Liver (tissue), 9 donors: ENCODE measurements around the gene FILIP1L. TPM values are rescaled to one million over a fixed set of nuclear protein-coding genes. Genes with fewer than 3 reads are reported as not detected.

Experiments used
- DNase-seq: peaks from one replicate; pipeline ENCODE4 v3.0.0-alpha.2; 2017; ENCODE audit warnings: low spot score
- H3K27ac ChIP-seq, 2 donors: one replicate each; pipeline ENCODE4 v1.7.0; 2013; ENCODE audit warnings: inconsistent platforms in 2 of 2, low read length in 2 of 2, control low read depth in 1 of 2, low read depth in 1 of 2, mild to moderate bottlenecking in 1 of 2
- H3K27me3 ChIP-seq, 4 donors: one replicate each; pipeline versions ENCODE4 v1.6.1 to v1.7.0; 2013; ENCODE audit warnings: low read length in 3 of 4, inconsistent platforms in 1 of 4, mild to moderate bottlenecking in 1 of 4, moderate library complexity in 1 of 4; ENCODE audit not compliant: control insufficient read depth in 4 of 4, insufficient read depth in 4 of 4
- H3K36me3 ChIP-seq, 4 donors: one replicate each; pipeline versions ENCODE4 v1.6.1 to v1.7.0; 2013; ENCODE audit warnings: low read length in 3 of 4, mild to moderate bottlenecking in 3 of 4, low read depth in 1 of 4, moderate library complexity in 1 of 4; ENCODE audit not compliant: control insufficient read depth in 4 of 4, insufficient read depth in 3 of 4
- H3K4me1 ChIP-seq, 4 donors: one replicate each; pipeline versions ENCODE4 v1.6.1 to v1.7.0; 2013; ENCODE audit warnings: low read length in 3 of 4, mild to moderate bottlenecking in 3 of 4, moderate library complexity in 1 of 4; ENCODE audit not compliant: control insufficient read depth in 4 of 4, insufficient read depth in 4 of 4
- H3K4me3 ChIP-seq, 3 donors: one replicate each; pipeline versions ENCODE4 v1.6.1 to v1.7.0; 2013; ENCODE audit warnings: low read length in 3 of 3, control low read depth in 1 of 3, low read depth in 1 of 3, mild to moderate bottlenecking in 1 of 3
- H3K9ac ChIP-seq, 2 donors: one replicate each; pipeline ENCODE4 v1.7.0; 2013; ENCODE audit warnings: low read length in 2 of 2, mild to moderate bottlenecking in 2 of 2, moderate library complexity in 2 of 2, control low read depth in 1 of 2, low read depth in 1 of 2
- H3K9me3 ChIP-seq, 4 donors: one replicate each; pipeline versions ENCODE4 v1.6.1 to v1.7.0; 2013; ENCODE audit warnings: low read length in 3 of 4; ENCODE audit not compliant: control insufficient read depth in 4 of 4
- EGR1 ChIP-seq, 2 donors: IDR thresholded peaks; 2 replicates each; pipeline ENCODE4 v1.6.1; 2016 to 2018; ENCODE audit warnings: antibody characterized with exemption in 2 of 2, low read depth in 2 of 2
- FOXA1 ChIP-seq: IDR thresholded peaks from 2 replicates; pipeline ENCODE4 v1.6.1; 2016; ENCODE audit warnings: antibody characterized with exemption
- FOXA2 ChIP-seq: IDR thresholded peaks from 2 replicates; pipeline ENCODE4 v1.6.1; 2016; ENCODE audit warnings: antibody characterized with exemption
- GABPA ChIP-seq, 2 donors: IDR thresholded peaks in 1 of 2; conservative IDR thresholded peaks in 1 of 2; 2 replicates each; pipeline ENCODE4 v1.6.1; 2016; ENCODE audit warnings: antibody characterized with exemption in 2 of 2, mild to moderate bottlenecking in 1 of 2, moderate library complexity in 1 of 2
- HNF4A ChIP-seq, 2 donors: conservative IDR thresholded peaks; 2 replicates each; pipeline ENCODE4 v1.6.1; 2016; ENCODE audit warnings: antibody characterized with exemption in 2 of 2, mild to moderate bottlenecking in 2 of 2
- HNF4G ChIP-seq: IDR thresholded peaks from 2 replicates; pipeline ENCODE4 v1.6.1; 2016; ENCODE audit warnings: antibody characterized with exemption
- JUND ChIP-seq, 2 donors: IDR thresholded peaks; 2 replicates each; pipeline ENCODE4 v1.6.1; 2016; ENCODE audit warnings: antibody characterized with exemption in 2 of 2
- RAD21 ChIP-seq, 2 donors: IDR thresholded peaks; 2 replicates each; pipeline ENCODE4 v1.6.1; 2016; ENCODE audit warnings: antibody characterized with exemption in 2 of 2, mild to moderate bottlenecking in 2 of 2
- RXRA ChIP-seq, 2 donors: IDR thresholded peaks; 2 replicates each; pipeline ENCODE4 v1.6.1; 2017 to 2018; ENCODE audit warnings: antibody characterized with exemption in 2 of 2, mild to moderate bottlenecking in 1 of 2
- SP1 ChIP-seq: IDR thresholded peaks from 2 replicates; pipeline ENCODE4 v1.6.1; 2018; ENCODE audit warnings: antibody characterized with exemption, mild to moderate bottlenecking
- TAF1 ChIP-seq: conservative IDR thresholded peaks from 2 replicates; pipeline ENCODE4 v1.6.1; 2016; ENCODE audit warnings: antibody characterized with exemption, mild to moderate bottlenecking
- YY1 ChIP-seq: IDR thresholded peaks from 2 replicates; pipeline ENCODE4 v1.6.1; 2016; ENCODE audit warnings: antibody characterized with exemption, mild to moderate bottlenecking
- WGBS: extraction: QIAGEN DNeasy Blood & Tissue Kit; methylation state at CpG from one replicate; pipeline ENCODE4 v1.1.7; 2013; 5-methylcytosine and 5-hydroxymethylcytosine counted together
- polyA plus RNA-seq, 2 donors: library from polyadenylated mRNA; stranded (reverse) in 1 of 2; unstranded in 1 of 2; fragments of 200-250 nt in 1 of 2; fragments of >200 nt in 1 of 2; fragmentation: Nextera tagmentation in 1 of 2; extraction: Ambion mirVana in 1 of 2; gene quantifications; one replicate each; pipeline versions ENCODE4 v1.2.1 to v1.2.3, GENCODE V29; 2013 to 2015
- total RNA-seq, 2 donors: library from RNA; depleted of rRNA; stranded (reverse); fragments of >200 nt; gene quantifications; one replicate each; pipeline ENCODE4 v1.2.3, GENCODE V29; 2014
- TF ChIP-seq, protein P1 (sequence below): IDR thresholded peaks from 2 replicates; pipeline ENCODE4 v1.6.1; 2016; ENCODE audit warnings: antibody characterized with exemption
- TF ChIP-seq, protein P2 (sequence below): fragments of 150-350 bp; IDR thresholded peaks from 2 replicates; pipeline ENCODE4 v1.5.1; 2017; ENCODE audit warnings: improper control_type of control experiment, low read depth, low read length; ENCODE audit not compliant: missing input control
- TF ChIP-seq, protein P3 (sequence below): IDR thresholded peaks from 2 replicates; pipeline ENCODE4 v1.6.1; 2016; ENCODE audit warnings: antibody characterized with exemption, mild to moderate bottlenecking
- TF ChIP-seq, protein P4 (sequence below): IDR thresholded peaks from 2 replicates; pipeline ENCODE4 v1.6.1; 2016; ENCODE audit warnings: antibody characterized with exemption
- TF ChIP-seq, protein P5 (sequence below): IDR thresholded peaks from 2 replicates; pipeline ENCODE4 v1.6.1; 2016; ENCODE audit warnings: antibody characterized with exemption
- donor health status: healthy.
- donor health status: healthy.
- donor health status: healthy.
- donor health status: healthy.
- donor health status: healthy.

FILIP1L gene
- total and polyA plus RNA-seq, 4 donors: 1.4 to 6.5 (median 1.9) TPM

DNA sequence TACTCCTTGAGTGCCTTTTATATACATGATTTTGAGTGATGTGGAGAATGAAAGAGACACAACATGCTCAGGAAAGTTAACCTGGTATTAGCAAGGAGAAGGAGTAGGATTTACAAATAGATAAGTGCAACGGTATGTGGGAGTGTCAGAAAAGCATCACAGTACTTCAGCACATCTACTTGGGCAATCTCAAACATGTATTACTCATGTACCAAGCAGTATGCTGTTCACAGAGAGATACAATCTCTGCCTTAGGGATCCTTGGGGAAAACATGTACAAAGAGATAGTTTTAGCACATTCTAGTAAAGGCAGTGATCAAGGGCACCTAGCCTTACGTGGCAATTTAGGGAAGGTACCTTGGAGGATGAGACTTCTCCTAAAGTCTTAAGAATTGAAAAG, 146.5 kb downstream of the FILIP1L start:
- TF ChIP-seq YY1 (no peak), TAF1 (no peak), JUND (IDR thresholded peaks at IDR 0.05) (no peak), RAD21 (IDR thresholded peaks at IDR 0.05) (no peak), GABPA (IDR thresholded peaks at IDR 0.05 in 1 of 2, conservative IDR thresholded peaks at IDR 0.05 in 1 of 2) (no peak), SP1 (no peak), EGR1 (IDR thresholded peaks at IDR 0.05; ENCODE audit: low read depth in 2 of 2) (no peak), HNF4A (conservative IDR thresholded peaks at IDR 0.05) (no peak), FOXA2 (no peak), HNF4G (no peak), FOXA1 (no peak), RXRA (IDR thresholded peaks at IDR 0.05) (no peak)
- TF ChIP-seq, protein P1, sequence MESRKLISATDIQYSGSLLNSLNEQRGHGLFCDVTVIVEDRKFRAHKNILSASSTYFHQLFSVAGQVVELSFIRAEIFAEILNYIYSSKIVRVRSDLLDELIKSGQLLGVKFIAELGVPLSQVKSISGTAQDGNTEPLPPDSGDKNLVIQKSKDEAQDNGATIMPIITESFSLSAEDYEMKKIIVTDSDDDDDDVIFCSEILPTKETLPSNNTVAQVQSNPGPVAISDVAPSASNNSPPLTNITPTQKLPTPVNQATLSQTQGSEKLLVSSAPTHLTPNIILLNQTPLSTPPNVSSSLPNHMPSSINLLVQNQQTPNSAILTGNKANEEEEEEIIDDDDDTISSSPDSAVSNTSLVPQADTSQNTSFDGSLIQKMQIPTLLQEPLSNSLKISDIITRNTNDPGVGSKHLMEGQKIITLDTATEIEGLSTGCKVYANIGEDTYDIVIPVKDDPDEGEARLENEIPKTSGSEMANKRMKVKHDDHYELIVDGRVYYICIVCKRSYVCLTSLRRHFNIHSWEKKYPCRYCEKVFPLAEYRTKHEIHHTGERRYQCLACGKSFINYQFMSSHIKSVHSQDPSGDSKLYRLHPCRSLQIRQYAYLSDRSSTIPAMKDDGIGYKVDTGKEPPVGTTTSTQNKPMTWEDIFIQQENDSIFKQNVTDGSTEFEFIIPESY: no peak
- TF ChIP-seq, protein P2, sequence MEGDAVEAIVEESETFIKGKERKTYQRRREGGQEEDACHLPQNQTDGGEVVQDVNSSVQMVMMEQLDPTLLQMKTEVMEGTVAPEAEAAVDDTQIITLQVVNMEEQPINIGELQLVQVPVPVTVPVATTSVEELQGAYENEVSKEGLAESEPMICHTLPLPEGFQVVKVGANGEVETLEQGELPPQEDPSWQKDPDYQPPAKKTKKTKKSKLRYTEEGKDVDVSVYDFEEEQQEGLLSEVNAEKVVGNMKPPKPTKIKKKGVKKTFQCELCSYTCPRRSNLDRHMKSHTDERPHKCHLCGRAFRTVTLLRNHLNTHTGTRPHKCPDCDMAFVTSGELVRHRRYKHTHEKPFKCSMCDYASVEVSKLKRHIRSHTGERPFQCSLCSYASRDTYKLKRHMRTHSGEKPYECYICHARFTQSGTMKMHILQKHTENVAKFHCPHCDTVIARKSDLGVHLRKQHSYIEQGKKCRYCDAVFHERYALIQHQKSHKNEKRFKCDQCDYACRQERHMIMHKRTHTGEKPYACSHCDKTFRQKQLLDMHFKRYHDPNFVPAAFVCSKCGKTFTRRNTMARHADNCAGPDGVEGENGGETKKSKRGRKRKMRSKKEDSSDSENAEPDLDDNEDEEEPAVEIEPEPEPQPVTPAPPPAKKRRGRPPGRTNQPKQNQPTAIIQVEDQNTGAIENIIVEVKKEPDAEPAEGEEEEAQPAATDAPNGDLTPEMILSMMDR: no peak
- TF ChIP-seq, protein P3, sequence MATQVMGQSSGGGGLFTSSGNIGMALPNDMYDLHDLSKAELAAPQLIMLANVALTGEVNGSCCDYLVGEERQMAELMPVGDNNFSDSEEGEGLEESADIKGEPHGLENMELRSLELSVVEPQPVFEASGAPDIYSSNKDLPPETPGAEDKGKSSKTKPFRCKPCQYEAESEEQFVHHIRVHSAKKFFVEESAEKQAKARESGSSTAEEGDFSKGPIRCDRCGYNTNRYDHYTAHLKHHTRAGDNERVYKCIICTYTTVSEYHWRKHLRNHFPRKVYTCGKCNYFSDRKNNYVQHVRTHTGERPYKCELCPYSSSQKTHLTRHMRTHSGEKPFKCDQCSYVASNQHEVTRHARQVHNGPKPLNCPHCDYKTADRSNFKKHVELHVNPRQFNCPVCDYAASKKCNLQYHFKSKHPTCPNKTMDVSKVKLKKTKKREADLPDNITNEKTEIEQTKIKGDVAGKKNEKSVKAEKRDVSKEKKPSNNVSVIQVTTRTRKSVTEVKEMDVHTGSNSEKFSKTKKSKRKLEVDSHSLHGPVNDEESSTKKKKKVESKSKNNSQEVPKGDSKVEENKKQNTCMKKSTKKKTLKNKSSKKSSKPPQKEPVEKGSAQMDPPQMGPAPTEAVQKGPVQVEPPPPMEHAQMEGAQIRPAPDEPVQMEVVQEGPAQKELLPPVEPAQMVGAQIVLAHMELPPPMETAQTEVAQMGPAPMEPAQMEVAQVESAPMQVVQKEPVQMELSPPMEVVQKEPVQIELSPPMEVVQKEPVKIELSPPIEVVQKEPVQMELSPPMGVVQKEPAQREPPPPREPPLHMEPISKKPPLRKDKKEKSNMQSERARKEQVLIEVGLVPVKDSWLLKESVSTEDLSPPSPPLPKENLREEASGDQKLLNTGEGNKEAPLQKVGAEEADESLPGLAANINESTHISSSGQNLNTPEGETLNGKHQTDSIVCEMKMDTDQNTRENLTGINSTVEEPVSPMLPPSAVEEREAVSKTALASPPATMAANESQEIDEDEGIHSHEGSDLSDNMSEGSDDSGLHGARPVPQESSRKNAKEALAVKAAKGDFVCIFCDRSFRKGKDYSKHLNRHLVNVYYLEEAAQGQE: no peak
- TF ChIP-seq, protein P4, sequence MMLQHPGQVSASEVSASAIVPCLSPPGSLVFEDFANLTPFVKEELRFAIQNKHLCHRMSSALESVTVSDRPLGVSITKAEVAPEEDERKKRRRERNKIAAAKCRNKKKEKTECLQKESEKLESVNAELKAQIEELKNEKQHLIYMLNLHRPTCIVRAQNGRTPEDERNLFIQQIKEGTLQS: no peak
- TF ChIP-seq, protein P5, sequence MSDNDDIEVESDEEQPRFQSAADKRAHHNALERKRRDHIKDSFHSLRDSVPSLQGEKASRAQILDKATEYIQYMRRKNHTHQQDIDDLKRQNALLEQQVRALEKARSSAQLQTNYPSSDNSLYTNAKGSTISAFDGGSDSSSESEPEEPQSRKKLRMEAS: no peak
- no peak for DNase-seq
- no peak overlapping the region for H3K27ac ChIP-seq
- H3K27me3 ChIP-seq: no peaks in the 10 kb centered on the region
- no peak overlapping the region for H3K4me3 ChIP-seq
- H3K36me3 ChIP-seq: no peaks in the 10 kb centered on the region
- no peak overlapping the region for H3K9ac ChIP-seq
- H3K4me1 ChIP-seq: no peaks in the 10 kb centered on the region
- H3K9me3 ChIP-seq: no peaks in the 10 kb centered on the region
- 95% methylated on average over 2 of the region's 2 CpGs for WGBS
